PC-3 (cell line): ENCODE measurements around the gene NLRP1. TPM values are rescaled to one million over a fixed set of nuclear protein-coding genes. Genes with fewer than 3 reads are reported as not detected.
A peak's percentile ranks its signal among the peaks of the same experiment; 100 is the strongest.

Experiments
- ATAC-seq: fragments of 200-7000 bp; cut with Tn5 transposase; 2 replicates; pipeline ENCODE4 v1.9.1; 2020; ENCODE audit warnings: mild to moderate bottlenecking, moderate library complexity
- BruUV-seq: library from RNA; stranded (reverse); fragments of 400-500 nt; replicated peaks from 2 replicates; lab custom pipeline; 2021; lab: Mats Ljungman, UMichigan
- CTCF ChIA-PET: fragments of 300-600 bp; sonication (Branson Sonifier 250); formaldehyde crosslinking; loops from one replicate; lab custom pipeline; 2022; ENCODE audit warnings: antibody characterized with exemption; lab: Charles Lee
- POLR2A ChIA-PET: fragments of 300-600 bp; sonication (Branson Sonifier 250); formaldehyde crosslinking; loops from one replicate; lab custom pipeline; 2022; ENCODE audit warnings: antibody characterized with exemption; ENCODE audit not compliant: unreplicated experiment; lab: Charles Lee
- DNase-seq: peaks from one replicate; pipeline ENCODE4 v3.0.0-alpha.2; 2015
- H2AFZ ChIP-seq: fragments of 300-600 bp; sonication (generic); 2 replicates; pipeline ENCODE4 v1.6.0; 2016; ENCODE audit warnings: antibody characterized with exemption, low read length
- H3F3A ChIP-seq: fragments of 300-600 bp; sonication (generic); one replicate; pipeline ENCODE4 v1.6.0; 2017; ENCODE audit warnings: antibody characterized with exemption, low read length, control low read depth, mild to moderate bottlenecking; ENCODE audit not compliant: unreplicated experiment
- H3K27ac ChIP-seq: fragments of 300-600 bp; sonication (generic); 2 replicates; pipeline ENCODE4 v1.5.1; 2016; ENCODE audit warnings: mild to moderate bottlenecking, low read length
- H3K27me3 ChIP-seq: fragments of 300-600 bp; sonication (generic); 2 replicates; pipeline ENCODE4 v1.6.1; 2016; ENCODE audit warnings: low read length, mixed read lengths
- H3K36me3 ChIP-seq: fragments of 300-600 bp; sonication (generic); 2 replicates; pipeline ENCODE4 v1.6.1; 2016; ENCODE audit warnings: low read depth, mixed run types, low read length, mixed read lengths
- H3K4me1 ChIP-seq: fragments of 300-600 bp; sonication (generic); 2 replicates; pipeline ENCODE4 v1.5.1; 2016; ENCODE audit warnings: low read length; ENCODE audit not compliant: insufficient read depth
- H3K4me2 ChIP-seq: fragments of 300-600 bp; sonication (generic); 2 replicates; pipeline ENCODE4 v1.6.0; 2016; ENCODE audit warnings: low read length
- H3K4me3 ChIP-seq: fragments of 300-600 bp; sonication (generic); 2 replicates; pipeline ENCODE4 v1.5.1; 2016; ENCODE audit warnings: mild to moderate bottlenecking, low read length, mixed read lengths
- H3K79me2 ChIP-seq: fragments of 300-600 bp; sonication (generic); 2 replicates; pipeline ENCODE4 v1.6.1; 2017; ENCODE audit warnings: low read length, mixed read lengths
- H3K9ac ChIP-seq: fragments of 300-600 bp; sonication (generic); 2 replicates; pipeline ENCODE4 v1.6.0; 2016; ENCODE audit warnings: mild to moderate bottlenecking, low read length
- H3K9me2 ChIP-seq: fragments of 300-600 bp; sonication (generic); replicated peaks from 2 replicates; pipeline ENCODE4 v1.6.1; 2016; ENCODE audit warnings: mixed run types, low read length, mixed read lengths
- H3K9me3 ChIP-seq: fragments of 300-600 bp; sonication (generic); 2 replicates; pipeline ENCODE4 v1.6.1; 2016; ENCODE audit warnings: low read length, mixed read lengths
- H4K20me1 ChIP-seq: fragments of 300-600 bp; sonication (generic); 2 replicates; pipeline ENCODE4 v1.6.1; 2016; ENCODE audit warnings: low read length, mixed read lengths
- CTCF ChIP-seq: fragments of 300-600 bp; sonication (generic); conservative IDR thresholded peaks from 2 replicates; pipeline ENCODE4 v1.5.1; 2017; ENCODE audit warnings: antibody characterized with exemption, low read depth, mild to moderate bottlenecking, low read length
- EZH2 ChIP-seq: fragments of 300-600 bp; sonication (generic); IDR thresholded peaks from one replicate; pipeline ENCODE4 v1.6.1; 2017; ENCODE audit warnings: antibody characterized with exemption, mild to moderate bottlenecking, low read length; ENCODE audit not compliant: unreplicated experiment
- EZH2phosphoT487 ChIP-seq: fragments of 300-600 bp; sonication (generic); IDR thresholded peaks from 2 replicates; pipeline ENCODE4 v1.6.1; 2018; ENCODE audit warnings: mild to moderate bottlenecking, antibody characterized with exemption, low read length, borderline replicate concordance
- intact Hi-C: fragments of 100-400 bp; cut with micrococcal nuclease; formaldehyde crosslinking; loops from 2 replicates; pipeline ENCODE4 v1.9.0; 2023
- total RNA-seq: library from RNA; depleted of rRNA; stranded (reverse); fragments of >200 nt; gene quantifications from 2 replicates; pipeline ENCODE4 v1.2.3, GENCODE V29; 2014; rRNA removed

NLRP1 gene
- total RNA-seq, 1 experiment from 2014 or later: 1.8 TPM

DNA sequence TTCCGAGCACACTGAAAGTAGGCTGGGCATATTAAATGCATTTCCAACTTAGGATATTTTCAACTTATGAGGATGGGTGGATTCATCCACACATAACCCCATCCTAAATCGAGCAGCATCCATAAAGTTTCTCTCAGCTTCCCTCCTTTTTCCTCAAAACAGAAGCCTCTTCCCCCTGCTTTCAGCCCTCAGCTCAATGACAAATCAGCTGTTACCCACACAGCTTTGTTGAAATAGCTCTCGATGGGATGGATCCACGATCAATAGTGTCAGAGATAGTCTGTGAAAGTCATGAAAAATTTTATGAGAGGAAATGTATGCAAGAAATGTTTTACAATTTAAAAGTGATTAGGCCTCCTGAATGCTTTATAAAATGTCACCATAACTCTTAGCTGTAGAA is 118.0 kb downstream of the NLRP1 start:
- Histone ChIP-seq H3K4me1 (peaks cover 13% of the 10 kb centered on the region), H3K79me2 (peaks cover 67% of the 10 kb centered on the region), H3F3A (peaks cover 6% of the 10 kb centered on the region), H3K9me3 (no peaks in the 10 kb centered on the region), H3K4me2 (peak overlapping the region; percentile 84), H3K9me2 (no peaks in the 10 kb centered on the region), H3K27me3 (no peaks in the 10 kb centered on the region), H3K9ac (peak overlapping the region; percentile 98; the same call in 1 of the 2 replicates), H3K36me3 (no peaks in the 10 kb centered on the region), H3K27ac (no peak overlapping the region), H3K4me3 (peak overlapping the region; percentile 97), H4K20me1 (peaks cover 31% of the 10 kb centered on the region), H2AFZ (no peak overlapping the region)
- DNase-seq (no peak), ATAC-seq (no peak)
- no peak for TF ChIP-seq CTCF
- TF ChIP-seq EZH2: no peak
- TF ChIP-seq EZH2phosphoT487: no peak
- CTCF ChIA-PET: no interaction called here
- no TSS peak for BruUV-seq
- POLR2A ChIA-PET: no interaction called here
- intact Hi-C loops: no loop called here

DNA sequence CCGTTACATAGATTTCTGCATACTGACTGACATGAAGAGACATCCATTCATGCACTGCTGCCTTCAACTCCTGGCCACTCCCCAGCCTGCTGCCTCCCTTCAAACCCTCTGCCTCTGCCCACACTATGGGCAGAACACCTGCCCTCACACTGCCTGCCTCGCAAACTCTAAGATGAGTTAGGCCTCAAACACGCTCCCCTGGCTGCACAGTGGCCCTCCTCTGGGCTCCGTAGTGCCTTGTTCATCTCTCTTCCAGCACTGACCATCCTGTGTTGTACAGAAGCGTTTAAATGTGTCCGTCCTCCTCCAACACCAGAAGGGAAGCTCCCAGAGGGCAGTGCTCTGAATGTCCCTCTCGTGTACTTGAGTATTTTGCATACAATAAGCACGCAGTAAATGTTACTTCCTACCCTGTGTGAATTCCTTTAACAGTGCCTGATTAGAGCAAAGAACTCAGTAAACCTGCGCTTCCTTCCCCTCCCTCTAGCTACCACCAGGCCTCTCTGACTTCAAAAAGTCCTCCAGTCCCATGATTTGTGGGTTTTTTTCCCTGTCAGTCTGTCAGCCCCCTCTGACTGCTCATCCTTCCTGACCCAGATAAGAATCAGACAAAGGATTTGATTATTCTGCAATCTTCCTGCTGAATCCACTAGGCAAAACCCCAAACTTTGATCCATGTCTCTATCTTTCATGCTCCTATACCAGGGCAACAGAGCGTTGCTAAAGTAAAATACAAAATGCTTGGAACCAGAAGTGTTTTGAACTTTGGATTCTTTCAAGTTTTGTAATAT is 119.4 kb downstream of the NLRP1 start:
- Histone ChIP-seq H3F3A (no peaks in the 10 kb centered on the region), H3K27me3 (no peaks in the 10 kb centered on the region), H2AFZ (no peak overlapping the region), H4K20me1 (peaks cover 31% of the 10 kb centered on the region), H3K4me3 (no peak overlapping the region), H3K4me1 (peaks cover 13% of the 10 kb centered on the region), H3K36me3 (no peaks in the 10 kb centered on the region), H3K4me2 (no peak overlapping the region), H3K9ac (no peak overlapping the region), H3K9me2 (no peaks in the 10 kb centered on the region), H3K79me2 (peaks cover 67% of the 10 kb centered on the region), H3K9me3 (no peaks in the 10 kb centered on the region), H3K27ac (no peak overlapping the region)
- BruUV-seq: no TSS peak
- intact Hi-C loops: no loop called here
- DNase-seq (no peak), ATAC-seq (no peak)
- CTCF ChIA-PET: no interaction called here
- POLR2A ChIA-PET: no interaction called here
- TF ChIP-seq CTCF (no peak), EZH2 (no peak), EZH2phosphoT487 (no peak)

Other genes starting within 250 kb of the NLRP1 start
- 83.6 and 103 TPM in 2 replicates for gene NUP88, start 164.8 kb downstream of the NLRP1 start, total RNA-seq
- gene RPAIN, start 164.3 kb downstream of the NLRP1 start, total RNA-seq: 46.1 and 47.9 TPM in 2 replicates
- gene C1QBP, start 145.4 kb downstream of the NLRP1 start, total RNA-seq: 303 and 308 TPM in 2 replicates
- gene DHX33, start 115.5 kb downstream of the NLRP1 start, total RNA-seq: 12.6 and 14.2 TPM in 2 replicates
- gene DERL2, start 98.3 kb downstream of the NLRP1 start, total RNA-seq: 18.1 and 38.7 TPM in 2 replicates
- gene MIS12, start 97.9 kb downstream of the NLRP1 start, total RNA-seq: 9.3 and 10.6 TPM in 2 replicates